Myocyte (in vitro differentiated cells): Measurements from ENCODE around the gene GNAL. TPM values are rescaled to one million over a fixed set of nuclear protein-coding genes. Genes with fewer than 3 reads are reported as not detected.

Experiments
- DNase-seq: peaks from one replicate; pipeline ENCODE4 v3.0.0-alpha.2; 2012; ENCODE audit warnings: low read depth
- total RNA-seq: library from RNA; depleted of rRNA; stranded (reverse); fragments of >200 nt; gene quantifications from 2 replicates; pipeline ENCODE4 v1.2.3, GENCODE V29; 2014

Gene GNAL
- total RNA-seq, 1 donor from 2014 or later: 1.2 TPM

DNA sequence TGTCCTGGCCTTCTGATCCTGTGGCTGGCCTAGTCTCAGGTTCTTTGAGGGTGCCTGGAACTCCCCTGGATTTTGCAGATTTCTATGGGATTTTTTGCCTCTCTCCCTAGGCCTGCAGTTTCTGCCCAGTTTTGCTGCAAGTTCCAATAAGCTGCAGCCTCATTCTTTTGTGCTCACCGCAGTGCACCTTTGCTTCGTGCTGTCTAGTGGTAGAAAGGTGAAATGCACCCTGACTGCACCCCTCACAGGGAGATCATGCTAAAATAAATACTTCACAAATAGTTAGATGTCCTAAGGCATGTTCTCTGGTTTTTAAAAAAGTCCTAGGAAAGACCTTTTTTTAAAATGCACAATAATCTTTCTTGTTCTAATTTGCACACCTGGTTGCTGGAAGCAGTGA is 72.5 kb downstream of the GNAL start:
- DNase-seq: no peak

DNA sequence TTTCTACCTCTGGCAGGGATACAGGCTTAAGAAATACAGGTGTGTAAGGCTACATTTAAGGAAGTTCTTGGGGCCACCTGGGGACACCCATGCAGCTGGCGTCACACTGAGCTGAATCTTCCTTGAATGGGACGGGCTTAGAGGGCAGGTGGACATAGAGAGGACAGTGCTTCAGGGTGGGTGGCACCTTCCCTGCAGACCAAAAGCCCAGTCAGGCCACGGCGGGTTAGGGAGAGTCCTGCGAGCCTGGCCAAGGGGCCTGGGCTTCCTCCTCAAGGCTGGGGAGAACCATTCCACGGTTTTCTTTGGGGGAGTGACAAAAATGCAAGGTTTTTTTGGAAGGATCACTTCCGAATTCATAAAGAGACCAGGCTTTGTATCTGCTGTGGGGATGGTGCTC is 73.4 kb downstream of the GNAL start:
- DNase-seq: no peak

DNA sequence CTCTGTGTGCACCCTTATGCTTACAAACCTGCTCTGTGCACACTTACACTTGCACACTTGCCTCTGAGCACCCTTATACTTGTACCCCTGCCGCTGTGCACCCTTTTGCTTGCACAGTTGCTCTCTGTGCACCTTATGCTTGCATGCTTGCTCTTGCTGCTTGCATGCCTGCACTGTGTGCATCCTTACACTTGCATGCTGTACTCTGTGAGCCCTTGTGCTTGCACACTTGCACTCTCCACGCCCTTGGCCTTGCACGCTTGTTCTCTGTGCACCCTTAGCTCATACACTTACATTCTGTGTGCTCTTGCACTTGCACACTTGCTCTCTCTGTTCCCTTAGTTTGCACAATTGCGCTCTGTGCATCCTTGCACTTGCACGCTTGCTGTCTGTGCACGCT is 78.3 kb downstream of the GNAL start:
- DNase-seq: no peak

DNA sequence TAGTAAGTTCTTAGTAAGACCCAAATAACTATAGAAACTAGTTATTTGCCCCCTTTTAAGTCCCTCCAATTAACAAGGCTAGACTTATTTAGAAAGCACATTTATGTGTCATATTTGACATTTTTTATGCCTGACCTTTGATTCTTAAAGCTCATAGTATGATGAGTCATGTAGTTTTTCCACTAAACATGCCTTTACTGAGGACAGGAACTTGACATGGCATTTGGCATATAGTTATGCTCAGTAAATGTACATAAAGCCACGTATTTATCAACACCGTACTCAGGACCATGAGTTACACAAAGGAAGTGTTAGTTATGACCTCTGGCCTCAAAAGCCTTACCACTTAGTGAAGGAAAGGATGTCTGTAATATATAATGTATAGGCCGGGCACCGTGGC is 78.9 kb downstream of the GNAL start:
- DNase-seq: no peak

DNA sequence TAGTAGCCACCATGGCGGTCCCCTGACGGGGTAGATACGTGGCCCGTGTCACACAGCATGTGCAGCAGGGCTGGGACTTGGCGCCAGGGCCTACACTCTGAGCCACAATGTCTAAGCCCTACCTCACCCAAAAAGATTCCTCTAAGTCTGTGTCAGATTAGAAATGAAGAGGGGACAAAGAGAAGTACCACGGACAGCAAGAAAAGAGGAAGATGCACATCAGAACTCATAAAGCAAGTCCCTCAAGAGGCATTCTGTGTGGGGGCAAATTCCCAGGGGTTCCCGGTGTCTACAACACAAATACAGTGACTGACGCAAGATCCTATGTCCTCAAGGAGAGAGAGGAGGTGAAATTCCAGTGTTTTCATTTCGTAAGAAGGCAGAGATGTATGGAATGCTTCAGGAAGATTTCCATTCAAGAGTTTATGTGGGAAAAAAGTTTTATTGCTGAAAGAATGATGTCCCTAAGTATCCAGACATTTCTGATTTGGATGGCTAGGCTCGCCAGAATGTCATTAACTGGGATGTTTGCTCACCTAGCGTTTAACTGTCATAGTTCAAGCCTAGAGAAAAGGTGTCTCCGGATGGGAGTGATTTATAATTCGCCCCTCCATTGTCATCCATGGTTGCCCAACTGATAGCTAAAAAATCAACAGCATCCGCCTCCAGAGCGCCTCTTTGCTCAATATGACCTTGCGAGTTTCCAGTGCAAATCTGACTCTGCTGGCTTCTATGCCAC is 86.5 kb downstream of the GNAL start:
- DNase-seq: no peak

DNA sequence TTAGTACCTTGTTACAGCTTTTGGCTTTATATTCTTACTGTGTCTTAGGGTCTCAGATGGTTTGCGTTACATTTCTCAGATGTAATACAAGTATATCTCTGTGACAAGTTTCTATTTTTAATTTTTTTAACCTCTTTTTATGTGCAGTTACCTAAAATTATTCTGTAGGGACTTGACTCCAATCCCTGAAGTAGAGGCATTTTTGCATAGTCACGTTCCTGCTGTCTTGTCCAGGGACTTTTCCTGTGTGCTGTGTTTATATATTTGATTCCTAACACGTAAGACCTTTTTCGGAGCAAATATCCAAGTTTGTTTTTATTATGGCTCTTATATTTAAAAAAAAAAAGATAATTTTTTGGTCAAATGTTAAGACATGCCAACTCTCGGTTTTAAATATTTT is 91.0 kb downstream of the GNAL start:
- no peak for DNase-seq

DNA sequence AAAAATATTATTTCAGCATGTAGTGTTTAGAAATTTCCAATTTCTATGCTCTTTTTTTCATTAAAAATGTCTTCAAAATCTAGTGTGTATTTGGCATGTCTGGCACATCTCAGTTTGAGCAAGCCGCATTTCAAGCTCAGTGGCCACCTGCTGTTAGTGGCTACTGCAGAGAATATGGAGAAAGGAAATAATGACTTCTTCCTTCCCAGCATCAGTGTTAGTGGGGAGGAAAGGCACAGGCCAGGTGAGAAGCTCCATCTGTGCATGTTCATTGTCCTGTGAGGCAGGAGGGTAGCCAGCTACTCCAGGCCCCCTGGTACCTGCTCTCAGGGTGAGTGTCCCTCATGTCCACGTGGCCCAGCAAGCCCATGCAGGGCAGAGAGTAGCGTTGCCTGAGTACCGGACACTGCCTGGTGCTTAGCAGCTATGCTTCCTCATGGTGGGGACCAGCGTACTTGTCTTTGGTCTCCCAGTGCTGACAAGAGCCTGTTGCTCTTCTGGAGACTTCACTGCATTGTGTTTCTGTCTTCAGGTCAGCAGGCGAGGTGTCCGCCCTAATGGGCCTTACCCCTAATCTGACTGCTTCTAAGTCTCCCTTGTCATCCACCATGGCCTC is 94.8 kb downstream of the GNAL start:
- no peak for DNase-seq

DNA sequence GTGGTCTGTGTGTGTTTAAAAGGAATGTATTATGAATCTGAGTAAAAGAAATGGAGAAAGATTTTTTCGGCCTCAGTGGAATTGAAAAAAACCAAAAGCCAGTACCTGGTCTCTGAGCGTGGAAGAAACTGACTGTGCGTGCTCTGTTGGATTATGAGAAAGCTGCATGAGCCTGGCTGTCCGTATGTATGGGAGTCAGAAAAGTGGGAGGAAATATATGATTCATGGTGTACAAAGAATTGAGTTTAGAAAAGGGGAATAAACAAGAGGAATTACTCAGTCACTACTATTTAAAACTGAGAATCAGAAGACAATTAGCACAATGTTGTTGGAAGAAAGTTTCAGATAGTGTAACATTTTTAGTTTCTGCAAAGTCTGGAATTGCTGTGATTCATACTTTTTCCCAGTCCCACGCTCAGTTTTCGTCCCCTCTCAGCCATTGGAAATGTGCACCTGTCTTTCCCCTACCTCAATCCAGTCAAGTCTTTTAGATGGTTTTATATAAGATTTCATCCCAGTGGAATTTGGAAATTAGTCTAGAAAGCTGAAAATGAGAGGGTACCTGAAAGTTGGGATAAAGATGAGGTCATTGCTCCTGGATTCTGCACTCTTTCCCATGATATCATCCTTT is 95.7 kb downstream of the GNAL start:
- no peak for DNase-seq

DNA sequence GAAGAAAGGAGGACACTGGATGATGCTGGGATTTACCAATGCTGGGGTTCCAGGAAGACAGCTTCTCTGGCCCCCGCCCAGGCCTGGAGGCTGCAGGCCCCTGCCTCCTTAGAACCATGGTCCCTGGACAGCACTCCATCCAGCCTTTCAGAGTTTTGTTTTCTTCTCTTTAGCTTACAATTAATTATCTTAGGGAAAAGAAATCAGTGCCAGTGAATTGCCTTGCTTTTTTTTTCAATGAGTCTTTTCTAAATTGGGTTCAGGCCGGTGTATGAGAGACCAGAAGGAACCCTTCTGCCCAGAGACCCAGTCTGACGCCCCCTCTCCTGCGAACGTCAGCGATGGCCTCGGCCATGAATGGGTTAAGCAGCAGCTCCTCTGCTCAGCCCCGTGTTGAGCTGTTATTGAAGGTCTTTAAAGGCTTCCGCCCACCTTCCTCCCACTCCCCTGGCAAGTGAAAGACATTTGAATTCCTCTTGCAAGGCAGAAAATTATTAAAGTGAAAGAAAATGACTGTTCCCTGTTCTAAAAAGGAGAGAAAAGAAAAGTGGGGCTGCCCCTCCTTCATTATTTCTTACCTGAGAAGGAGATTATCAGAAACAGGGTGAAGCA is 96.5 kb downstream of the GNAL start:
- DNase-seq: no peak

DNA sequence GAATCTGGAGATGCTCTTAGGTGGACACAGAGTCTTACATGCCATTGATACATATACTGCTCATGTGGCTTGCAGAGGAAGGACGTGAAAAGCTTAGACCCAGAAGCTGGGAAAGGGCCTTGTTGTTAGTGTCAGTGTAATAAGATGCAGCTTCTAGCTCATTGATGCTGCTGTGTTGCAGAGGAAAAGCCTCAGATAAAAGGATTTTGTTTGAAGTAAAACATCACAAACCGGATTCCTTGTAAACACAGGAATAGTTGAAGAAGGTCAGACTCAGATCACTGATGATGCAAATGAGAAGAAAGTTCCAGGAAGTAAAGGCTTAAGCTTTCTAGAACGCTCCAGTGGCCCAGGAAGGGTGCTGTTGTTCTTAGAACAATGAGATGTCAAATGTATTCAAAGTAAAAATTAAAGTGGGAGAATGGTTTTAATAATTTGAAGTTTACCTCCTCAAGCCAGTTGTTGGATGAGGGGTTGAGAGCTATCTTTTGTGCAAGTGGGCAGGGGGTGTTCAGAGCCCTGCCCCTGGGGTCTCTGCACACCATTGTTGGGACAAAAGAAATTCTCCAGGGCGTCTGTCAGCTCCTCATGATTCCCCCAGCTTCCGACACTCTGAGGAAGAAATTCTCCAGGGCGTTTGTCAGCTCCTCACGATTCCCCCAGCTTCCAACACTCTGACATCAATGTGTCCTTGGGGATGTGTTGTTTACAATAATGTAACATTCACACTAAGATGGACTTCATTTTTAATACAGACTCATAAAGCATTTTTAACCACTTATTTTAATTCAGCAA is 100.8 kb downstream of the GNAL start:
- DNase-seq: no peak

DNA sequence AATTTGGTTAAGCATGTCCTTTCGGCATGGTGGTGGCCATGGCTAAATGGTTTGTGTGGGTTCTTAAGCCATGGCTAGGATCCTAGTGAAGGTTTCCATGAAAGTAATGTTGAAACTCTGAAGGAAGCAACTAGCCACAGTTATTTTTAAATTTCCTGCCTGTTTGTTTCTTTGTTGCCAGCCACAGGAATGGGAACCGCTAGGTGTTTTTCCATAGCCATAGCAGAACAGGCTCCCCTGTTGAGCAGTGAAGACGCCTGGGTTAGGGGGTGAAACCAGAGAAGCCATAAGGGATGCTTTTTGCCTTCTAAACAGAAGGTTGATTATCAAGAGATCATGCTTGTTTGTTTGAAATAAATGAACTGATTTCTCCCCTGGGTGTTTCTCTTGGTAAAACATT is 102.1 kb downstream of the GNAL start:
- DNase-seq: peak; percentile 6

DNA sequence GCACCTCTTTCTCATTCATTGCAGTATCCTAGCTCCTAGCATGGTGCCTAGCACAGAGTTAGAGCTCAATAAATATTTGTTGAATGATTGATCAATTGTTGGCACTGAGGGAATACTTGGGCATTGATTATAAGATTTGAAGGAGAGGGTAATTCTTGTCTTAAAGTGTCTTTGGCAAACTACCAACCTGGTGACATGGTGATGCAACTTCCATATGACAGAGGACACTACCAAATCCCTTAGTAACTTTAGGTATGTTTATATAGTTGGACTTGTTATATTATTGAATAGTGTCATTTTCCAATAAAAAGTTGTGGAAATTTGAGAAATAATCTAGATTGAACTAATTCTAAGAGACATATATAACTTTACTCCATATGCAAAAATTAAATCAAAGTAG is 103.6 kb downstream of the GNAL start:
- DNase-seq: no peak

DNA sequence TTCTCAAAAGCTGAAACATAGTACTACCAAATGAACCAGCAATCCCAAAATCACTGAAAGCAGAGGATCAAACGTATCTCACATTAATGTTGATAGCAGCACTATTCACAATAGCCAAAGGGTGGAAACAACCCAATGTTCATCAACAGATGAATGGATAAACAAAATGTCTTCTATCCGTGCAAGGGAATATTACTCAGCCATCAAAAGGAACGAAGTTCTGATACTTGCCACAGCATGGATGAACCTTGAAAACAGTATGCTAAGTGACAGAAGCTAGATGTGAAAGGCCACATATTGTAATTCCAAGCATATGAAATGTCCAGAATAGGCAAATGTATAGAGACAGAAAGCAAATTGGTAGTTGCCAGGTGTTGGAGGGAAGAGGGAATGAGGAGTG is 105.1 kb downstream of the GNAL start:
- no peak for DNase-seq

DNA sequence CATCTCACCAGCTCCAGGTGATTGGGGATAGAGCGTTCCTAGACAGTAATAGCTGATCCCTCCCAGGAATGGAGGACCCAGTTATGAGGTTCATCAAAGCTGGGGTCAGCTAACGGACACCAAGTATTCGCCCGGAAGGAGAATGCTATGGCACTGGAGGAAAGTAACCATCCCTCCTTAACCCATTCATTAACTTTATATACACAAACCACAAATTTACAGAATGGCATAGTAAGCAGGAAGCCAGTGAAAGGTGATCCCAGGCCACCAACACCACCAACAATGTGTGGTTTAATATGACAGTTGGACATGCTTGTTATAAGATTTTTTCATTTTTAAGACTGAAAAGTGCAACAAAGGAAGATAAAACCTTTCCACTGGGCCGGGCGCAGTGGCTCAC is 106.9 kb downstream of the GNAL start:
- no peak for DNase-seq

DNA sequence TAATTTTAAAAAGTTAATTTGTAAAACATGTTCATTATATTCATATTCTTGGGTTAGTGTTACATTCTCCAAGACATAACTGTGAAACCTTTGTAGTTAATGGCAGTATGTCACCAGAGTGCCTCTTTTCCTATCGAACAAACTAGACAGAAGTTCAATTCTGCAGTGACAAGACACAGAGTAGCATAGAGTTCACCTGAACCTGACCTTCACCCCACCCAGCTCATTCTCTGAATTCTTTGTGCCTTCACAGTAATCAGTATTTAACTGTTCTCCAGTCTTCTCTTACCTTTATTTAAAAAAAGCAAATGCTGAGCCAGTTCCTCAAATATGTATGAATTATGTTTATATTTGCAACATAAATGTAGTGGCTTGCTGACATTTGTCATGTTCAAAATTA is 109.2 kb downstream of the GNAL start:
- DNase-seq: no peak

DNA sequence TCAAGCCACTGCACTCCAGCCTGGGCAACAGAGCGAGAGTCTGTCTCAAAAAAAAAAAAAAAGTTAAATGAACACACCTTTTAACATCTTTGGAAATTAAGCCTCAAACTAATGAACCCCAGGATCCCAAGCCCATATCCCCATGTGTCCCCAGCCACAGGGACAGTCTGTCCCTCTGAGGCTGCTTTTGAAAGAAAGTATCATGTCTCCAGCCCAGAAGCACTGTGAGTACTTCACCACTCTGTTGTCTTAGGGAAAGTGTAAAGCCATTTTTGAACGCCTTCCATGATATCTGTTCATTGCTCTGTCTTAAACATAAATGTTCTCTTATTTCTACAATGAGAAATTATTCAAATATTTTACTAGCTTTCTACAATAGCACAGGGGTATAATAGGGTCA is 110.0 kb downstream of the GNAL start:
- no peak for DNase-seq

DNA sequence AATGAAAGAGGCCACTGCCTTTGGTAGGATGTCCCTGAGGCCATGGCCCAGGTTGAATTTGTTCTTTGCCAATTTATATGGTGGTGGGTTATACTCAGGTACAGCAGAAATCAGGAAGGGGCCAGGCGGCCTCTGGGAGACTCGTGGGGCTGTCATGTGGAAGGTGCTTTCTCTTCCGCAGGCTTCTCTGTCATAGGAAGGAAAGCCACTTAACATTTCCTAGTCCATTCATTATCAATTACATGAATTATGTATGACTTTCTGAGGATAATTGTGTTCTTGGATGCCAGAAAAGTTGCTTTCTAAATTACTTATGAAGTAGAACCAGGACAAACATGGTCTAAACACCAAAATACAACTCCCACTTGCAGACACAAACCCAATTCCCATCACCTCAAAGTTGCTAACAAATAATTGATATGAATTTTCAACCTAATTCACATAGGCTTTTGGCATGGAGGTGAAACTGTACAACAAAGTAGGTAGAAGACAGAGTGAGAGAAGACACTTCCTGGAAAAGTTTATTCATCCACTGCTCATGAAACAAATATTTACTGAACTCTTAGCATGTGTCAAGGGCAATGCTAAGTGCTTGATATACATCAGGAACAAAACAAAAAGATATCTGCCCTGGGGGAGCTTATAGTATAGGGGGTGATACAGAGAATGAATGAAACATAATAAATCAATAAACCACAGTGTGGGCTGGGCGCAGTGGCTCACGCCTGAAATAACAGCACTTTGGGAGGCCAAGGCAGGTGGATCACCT is 111.7 kb downstream of the GNAL start:
- no peak for DNase-seq

DNA sequence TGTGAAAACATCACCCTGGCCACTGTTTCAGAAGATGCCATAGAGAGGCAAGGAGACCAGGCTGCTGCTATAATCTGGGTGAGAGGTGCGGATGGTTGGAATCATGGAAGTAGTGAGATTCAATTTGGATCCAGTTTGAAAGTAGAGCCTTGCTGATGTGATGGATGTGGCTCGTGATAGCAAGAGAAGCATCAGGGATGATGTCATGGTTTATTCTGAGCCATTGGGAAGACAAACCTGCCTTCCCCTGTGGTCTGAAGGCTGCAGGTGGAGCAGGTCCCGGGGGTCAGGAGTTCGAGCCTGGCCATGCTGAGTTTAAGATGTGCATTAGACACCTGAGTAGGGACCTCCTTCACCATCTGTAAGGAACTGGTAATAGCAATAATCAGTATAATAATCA is 112.5 kb downstream of the GNAL start:
- no peak for DNase-seq

DNA sequence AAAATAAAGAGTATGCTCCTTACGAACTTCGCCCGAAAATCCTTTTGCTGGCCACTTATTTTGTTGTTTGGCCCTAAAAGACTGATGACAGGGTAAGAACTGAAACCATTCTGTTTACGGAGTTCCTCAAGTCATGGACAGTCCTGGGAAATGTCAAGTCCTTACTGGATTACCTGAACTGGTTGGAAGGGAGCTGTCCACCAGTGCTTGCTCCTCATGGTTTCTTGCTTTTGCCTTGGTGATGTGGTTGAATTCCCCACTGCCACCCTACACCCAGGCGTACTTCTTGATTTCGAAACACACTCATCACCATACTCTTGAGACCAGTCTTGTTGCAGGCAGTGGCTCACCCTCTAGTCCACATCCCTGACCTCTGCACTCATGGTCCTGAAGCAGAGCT is 113.1 kb downstream of the GNAL start:
- DNase-seq: no peak

DNA sequence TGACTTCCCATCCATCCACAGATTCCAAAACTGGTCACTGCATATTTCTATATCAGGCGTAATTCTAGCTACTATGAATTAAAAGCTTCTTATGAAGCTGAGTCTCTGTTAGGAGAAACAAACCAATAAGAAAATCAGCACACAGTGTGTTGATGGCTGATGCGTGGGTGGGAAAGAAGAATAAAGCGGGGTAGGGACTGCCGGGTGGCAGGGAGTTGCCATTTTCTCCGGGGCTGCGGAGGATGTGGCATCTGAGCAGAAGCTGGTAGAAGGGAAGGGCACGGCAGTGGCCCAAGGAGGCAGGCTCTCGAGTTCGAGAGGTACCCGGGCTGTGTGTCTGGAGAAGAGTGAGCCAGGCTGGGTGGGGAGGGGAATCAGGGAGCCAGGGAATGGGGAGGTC is 113.5 kb downstream of the GNAL start:
- no peak for DNase-seq

DNA sequence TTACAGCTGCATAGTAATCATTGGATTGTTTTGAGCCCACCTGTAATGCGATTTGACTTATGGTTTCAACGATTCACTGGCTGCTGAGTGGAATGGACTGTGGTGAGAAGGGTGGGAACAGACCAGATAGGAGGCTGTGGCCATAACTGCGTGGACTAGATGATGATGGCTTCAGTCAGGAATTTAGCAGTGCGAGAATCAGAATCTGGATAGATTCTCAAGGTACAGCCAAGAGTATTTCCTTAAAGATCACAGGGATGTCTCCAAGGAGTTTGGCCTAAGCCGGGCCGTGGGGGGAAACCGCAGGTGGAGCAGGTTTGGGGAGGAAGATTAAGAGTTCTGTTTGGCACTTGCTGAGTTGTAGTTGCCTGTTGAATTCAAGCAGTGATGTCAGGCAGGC is 118.2 kb downstream of the GNAL start:
- no peak for DNase-seq
